MM.1S (cell line): ENCODE data around the gene GFAP.

ENCODE experiments used
- DNase-seq: peaks from one replicate; pipeline ENCODE4 v3.0.0-alpha.2; 2015
- H2AFZ ChIP-seq: fragments of 300-600 bp; sonication (generic); 2 replicates; pipeline ENCODE4 v1.6.0; 2016; ENCODE audit warnings: antibody characterized with exemption, low read length
- H3F3A ChIP-seq: fragments of 300-600 bp; sonication (generic); 2 replicates; pipeline ENCODE4 v1.6.1; 2016; ENCODE audit warnings: mild to moderate bottlenecking, antibody characterized with exemption, low read length, moderate library complexity, mixed read lengths; ENCODE audit not compliant: insufficient read depth
- H3K27ac ChIP-seq: fragments of 300-600 bp; sonication (generic); 2 replicates; pipeline ENCODE4 v1.5.1; 2016; ENCODE audit warnings: mild to moderate bottlenecking, low read length
- H3K27me3 ChIP-seq: fragments of 300-600 bp; sonication (generic); replicated peaks from 2 replicates; pipeline ENCODE4 v1.6.0; 2016; ENCODE audit warnings: low read length; ENCODE audit not compliant: insufficient read depth
- H3K36me3 ChIP-seq: fragments of 300-600 bp; sonication (generic); replicated peaks from 2 replicates; pipeline ENCODE4 v1.6.1; 2016; ENCODE audit warnings: mild to moderate bottlenecking, low read length, mixed read lengths; ENCODE audit not compliant: insufficient read depth
- H3K4me1 ChIP-seq: fragments of 300-600 bp; sonication (generic); 2 replicates; pipeline ENCODE4 v1.6.1; 2016; ENCODE audit warnings: low read length, mixed read lengths
- H3K4me2 ChIP-seq: fragments of 300-600 bp; sonication (generic); 2 replicates; pipeline ENCODE4 v1.6.0; 2016; ENCODE audit warnings: low read depth, low read length
- H3K4me3 ChIP-seq: fragments of 300-600 bp; sonication (generic); 2 replicates; pipeline ENCODE4 v1.5.1; 2016; ENCODE audit warnings: low read length, mixed read lengths
- H3K79me2 ChIP-seq: fragments of 300-600 bp; sonication (generic); 2 replicates; pipeline ENCODE4 v1.6.1; 2016; ENCODE audit warnings: mixed run types, low read length, mixed read lengths
- H3K9ac ChIP-seq: fragments of 300-600 bp; sonication (generic); 2 replicates; pipeline ENCODE4 v1.6.1; 2016; ENCODE audit warnings: low read length, mixed read lengths
- H3K9me2 ChIP-seq: fragments of 300-600 bp; sonication (generic); replicated peaks from 2 replicates; pipeline ENCODE4 v1.6.1; 2016; ENCODE audit warnings: mild to moderate bottlenecking, low read length, mixed read lengths; ENCODE audit not compliant: insufficient read depth
- H3K9me3 ChIP-seq: fragments of 300-600 bp; sonication (generic); replicated peaks from 2 replicates; pipeline ENCODE4 v1.6.1; 2016; ENCODE audit warnings: mild to moderate bottlenecking, low read length, mixed read lengths; ENCODE audit not compliant: insufficient read depth
- H4K20me1 ChIP-seq: fragments of 300-600 bp; sonication (generic); 2 replicates; pipeline ENCODE4 v1.6.1; 2016; ENCODE audit warnings: mild to moderate bottlenecking, low read length, moderate library complexity, mixed read lengths; ENCODE audit not compliant: insufficient read depth
- EZH2 ChIP-seq: fragments of 300-600 bp; sonication (generic); optimal IDR thresholded peaks from 2 replicates; pipeline ENCODE3; 2017; ENCODE audit warnings: low read depth, mild to moderate bottlenecking, antibody characterized with exemption, low read length, mixed read lengths
- EZH2phosphoT487 ChIP-seq: fragments of 300-600 bp; sonication (generic); IDR thresholded peaks from 2 replicates; pipeline ENCODE4 v1.6.1; 2018; ENCODE audit warnings: antibody characterized with exemption, low read length
- TF ChIP-seq, protein P1 (sequence below): fragments of 300-600 bp; sonication (generic); IDR thresholded peaks from 2 replicates; pipeline ENCODE4 v1.5.1; 2016; ENCODE audit warnings: antibody characterized with exemption, low read length, mixed read lengths

The GFAP gene

DNA sequence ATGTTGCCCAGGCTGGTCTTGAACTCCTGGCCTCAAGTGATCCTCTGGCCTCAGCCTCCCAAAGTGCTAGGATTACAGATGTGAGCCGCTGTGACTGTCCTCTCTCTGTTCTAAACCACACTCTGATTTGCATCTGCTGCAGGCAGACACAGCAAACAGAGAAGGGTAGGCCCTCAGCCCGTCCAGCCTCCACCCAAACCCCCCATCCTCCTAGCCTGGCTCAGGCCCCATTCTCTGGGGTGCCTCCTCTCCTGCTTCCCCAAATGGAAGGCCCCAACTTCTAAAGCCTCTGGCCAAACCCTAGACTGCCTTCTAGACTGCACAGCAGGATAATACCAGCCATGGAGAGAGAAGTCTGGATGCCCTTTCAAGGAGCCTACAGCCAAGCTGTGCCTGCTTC is 4.1 kb upstream of the GFAP start:
- H3K27me3 ChIP-seq: peaks cover 25% of the 10 kb centered on the region
- H3F3A ChIP-seq: peaks cover 5% of the 10 kb centered on the region
- H3K27ac ChIP-seq: no peak overlapping the region
- no peak overlapping the region for H2AFZ ChIP-seq
- no peaks in the 10 kb centered on the region for H3K9me3 ChIP-seq
- no peaks in the 10 kb centered on the region for H3K4me1 ChIP-seq
- no peaks in the 10 kb centered on the region for H3K79me2 ChIP-seq
- H3K36me3 ChIP-seq: no peaks in the 10 kb centered on the region
- H4K20me1 ChIP-seq: no peaks in the 10 kb centered on the region
- H3K9me2 ChIP-seq: no peaks in the 10 kb centered on the region
- DNase-seq: no peak
- no peak overlapping the region for H3K9ac ChIP-seq
- no peak overlapping the region for H3K4me3 ChIP-seq
- TF ChIP-seq EZH2phosphoT487 (no peak), EZH2 (no peak)
- TF ChIP-seq, protein P1, sequence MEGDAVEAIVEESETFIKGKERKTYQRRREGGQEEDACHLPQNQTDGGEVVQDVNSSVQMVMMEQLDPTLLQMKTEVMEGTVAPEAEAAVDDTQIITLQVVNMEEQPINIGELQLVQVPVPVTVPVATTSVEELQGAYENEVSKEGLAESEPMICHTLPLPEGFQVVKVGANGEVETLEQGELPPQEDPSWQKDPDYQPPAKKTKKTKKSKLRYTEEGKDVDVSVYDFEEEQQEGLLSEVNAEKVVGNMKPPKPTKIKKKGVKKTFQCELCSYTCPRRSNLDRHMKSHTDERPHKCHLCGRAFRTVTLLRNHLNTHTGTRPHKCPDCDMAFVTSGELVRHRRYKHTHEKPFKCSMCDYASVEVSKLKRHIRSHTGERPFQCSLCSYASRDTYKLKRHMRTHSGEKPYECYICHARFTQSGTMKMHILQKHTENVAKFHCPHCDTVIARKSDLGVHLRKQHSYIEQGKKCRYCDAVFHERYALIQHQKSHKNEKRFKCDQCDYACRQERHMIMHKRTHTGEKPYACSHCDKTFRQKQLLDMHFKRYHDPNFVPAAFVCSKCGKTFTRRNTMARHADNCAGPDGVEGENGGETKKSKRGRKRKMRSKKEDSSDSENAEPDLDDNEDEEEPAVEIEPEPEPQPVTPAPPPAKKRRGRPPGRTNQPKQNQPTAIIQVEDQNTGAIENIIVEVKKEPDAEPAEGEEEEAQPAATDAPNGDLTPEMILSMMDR: no peak
- no peak overlapping the region for H3K4me2 ChIP-seq

DNA sequence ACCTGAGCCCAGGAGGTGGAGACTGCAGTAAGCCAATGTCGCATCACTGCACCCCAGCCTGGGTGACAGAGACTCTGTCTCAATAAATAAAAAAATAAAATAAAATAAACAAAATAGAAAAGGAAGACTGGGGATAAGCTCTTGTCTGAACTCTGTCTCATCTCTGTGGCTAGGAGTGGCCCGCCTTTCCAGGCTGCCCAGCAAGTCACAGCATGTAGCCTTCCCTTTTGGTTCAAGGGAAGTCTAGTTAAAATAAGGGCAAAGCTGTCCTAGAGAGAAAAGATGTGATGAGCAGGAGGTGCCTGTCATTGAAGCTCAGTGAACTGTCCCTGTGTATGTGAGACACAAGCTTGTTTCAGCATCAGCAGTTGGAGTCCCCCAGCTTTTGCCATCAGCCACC is 2.7 kb upstream of the GFAP start:
- no peak overlapping the region for H3K4me3 ChIP-seq
- no peaks in the 10 kb centered on the region for H4K20me1 ChIP-seq
- H3K9me2 ChIP-seq: no peaks in the 10 kb centered on the region
- DNase-seq: no peak
- H3K27me3 ChIP-seq: peaks cover 37% of the 10 kb centered on the region
- H3K36me3 ChIP-seq: no peaks in the 10 kb centered on the region
- no peaks in the 10 kb centered on the region for H3K79me2 ChIP-seq
- no peak overlapping the region for H2AFZ ChIP-seq
- H3K27ac ChIP-seq: no peak overlapping the region
- no peaks in the 10 kb centered on the region for H3K9me3 ChIP-seq
- TF ChIP-seq, protein P1: no peak
- TF ChIP-seq EZH2: no peak
- no peak for TF ChIP-seq EZH2phosphoT487
- H3K4me1 ChIP-seq: no peaks in the 10 kb centered on the region
- no peak overlapping the region for H3K9ac ChIP-seq
- H3F3A ChIP-seq: no peaks in the 10 kb centered on the region
- no peak overlapping the region for H3K4me2 ChIP-seq

DNA sequence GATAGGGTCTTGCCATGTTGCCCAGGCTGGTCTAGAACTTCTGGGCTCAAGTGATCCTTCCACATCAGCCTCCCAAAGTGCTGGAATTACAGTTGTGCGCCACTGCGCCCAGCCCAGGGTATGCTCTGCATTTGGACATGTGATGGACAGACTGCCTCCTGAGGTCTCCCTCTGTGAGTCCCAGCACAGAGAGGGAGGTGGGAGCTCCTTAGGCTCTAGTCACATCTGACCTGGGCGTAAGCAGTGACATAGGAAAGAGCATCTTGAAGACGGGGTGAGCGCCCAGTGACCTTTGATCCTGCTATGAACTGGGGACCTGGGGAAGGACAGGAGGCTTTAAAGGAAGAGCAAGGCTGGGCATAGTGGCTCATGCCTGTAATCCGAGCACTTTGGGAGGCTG is 2.2 kb upstream of the GFAP start:
- no peak overlapping the region for H3K4me3 ChIP-seq
- H3K27ac ChIP-seq: no peak overlapping the region
- no peaks in the 10 kb centered on the region for H3K9me3 ChIP-seq
- no peaks in the 10 kb centered on the region for H3F3A ChIP-seq
- no peak for DNase-seq
- no peak overlapping the region for H2AFZ ChIP-seq
- no peaks in the 10 kb centered on the region for H4K20me1 ChIP-seq
- no peaks in the 10 kb centered on the region for H3K4me1 ChIP-seq
- no peaks in the 10 kb centered on the region for H3K9me2 ChIP-seq
- H3K9ac ChIP-seq: no peak overlapping the region
- H3K36me3 ChIP-seq: no peaks in the 10 kb centered on the region
- H3K4me2 ChIP-seq: no peak overlapping the region
- TF ChIP-seq EZH2phosphoT487: no peak
- no peak for TF ChIP-seq EZH2
- TF ChIP-seq, protein P1: no peak
- peaks cover 41% of the 10 kb centered on the region for H3K27me3 ChIP-seq
- no peaks in the 10 kb centered on the region for H3K79me2 ChIP-seq
